HL-60 (cell line): ENCODE measurements around the gene SNX20.

Experiments used
- DNase-seq, 2 experiments: peaks; one replicate each; pipeline ENCODE4 v3.0.0-alpha.2; 2010 to 2020; ENCODE audit warnings: low read depth in 1 of 2, low spot score in 1 of 2
- H3K27ac ChIP-seq: fragments of 250-450 bp; sonication (Bioruptor Pico); replicated peaks from 2 replicates; pipeline ENCODE4 v1.5.1; 2020; ENCODE audit warnings: mild to moderate bottlenecking, moderate library complexity
- H3K27me3 ChIP-seq: fragments of 250-450 bp; sonication (Bioruptor Pico); 2 replicates; pipeline ENCODE4 v1.5.1; 2021; ENCODE audit warnings: mild to moderate bottlenecking, moderate library complexity; ENCODE audit not compliant: insufficient read depth, poor library complexity, severe bottlenecking
- H3K4me3 ChIP-seq: replicated peaks from 2 replicates; pipeline ENCODE4 v1.5.1; 2011; ENCODE audit warnings: mild to moderate bottlenecking, control low read depth, low read length; ENCODE audit not compliant: insufficient read depth
- GABPA ChIP-seq: IDR thresholded peaks from 2 replicates; pipeline ENCODE4 v1.6.1; 2012; ENCODE audit warnings: low read depth
- POLR2AphosphoS5 ChIP-seq: IDR thresholded peaks from 2 replicates; pipeline ENCODE4 v1.6.1; 2012; ENCODE audit warnings: low read depth
- SPI1 ChIP-seq: IDR thresholded peaks from 2 replicates; pipeline ENCODE4 v1.6.1; 2012; ENCODE audit warnings: low read depth, mild to moderate bottlenecking, borderline replicate concordance
- TF ChIP-seq, protein P1 (sequence below): IDR thresholded peaks from one replicate; pipeline ENCODE4 v1.5.1; 2011; ENCODE audit warnings: low read length, control low read depth, inconsistent platforms; ENCODE audit not compliant: insufficient read depth
- TF ChIP-seq, protein P2 (sequence below): IDR thresholded peaks from 2 replicates; pipeline ENCODE4 v1.6.1; 2012; ENCODE audit warnings: low read depth; ENCODE audit not compliant: insufficient replicate concordance

Gene SNX20

DNA sequence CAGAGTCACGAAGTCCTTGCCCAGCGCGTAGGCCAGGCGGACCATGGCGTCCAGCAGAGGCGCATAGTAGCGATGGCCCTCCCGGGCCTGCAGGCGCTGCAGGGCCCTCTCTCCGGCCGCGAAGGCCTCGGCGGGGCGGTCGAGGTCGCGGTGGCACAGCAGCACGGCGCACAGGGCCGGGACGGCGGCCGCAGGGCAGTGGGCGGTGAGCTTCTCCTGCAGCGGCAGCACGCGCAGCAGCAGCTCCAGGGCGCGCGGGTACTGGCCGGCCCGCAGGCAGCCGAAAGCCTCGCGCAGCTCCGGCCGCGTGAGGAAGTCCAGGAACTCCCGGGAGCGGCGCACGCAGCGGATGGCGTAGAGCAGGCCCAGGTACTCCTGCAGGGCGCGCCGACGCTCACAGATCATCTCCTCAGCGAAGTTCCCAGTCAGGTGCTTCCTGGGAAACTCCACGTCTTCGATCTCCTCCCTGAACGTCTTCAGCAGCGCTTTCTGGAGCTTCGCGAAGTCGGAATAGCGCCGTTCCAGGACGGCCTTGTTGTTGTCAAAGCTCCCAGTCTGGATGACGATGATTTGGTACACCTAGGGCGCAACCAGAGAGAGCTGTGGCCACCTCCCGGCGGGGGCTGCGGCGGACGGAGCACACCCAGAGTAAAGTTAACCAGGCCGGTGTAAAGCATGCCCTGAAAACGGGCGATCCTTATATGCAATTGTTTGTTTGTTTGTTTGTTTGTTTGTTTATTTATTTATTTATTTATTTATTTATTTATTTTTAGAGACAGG, 7.4 kb downstream of the SNX20 start:
- DNase-seq = no peak
- TF ChIP-seq SPI1 (no peak), GABPA (no peak), POLR2AphosphoS5 (no peak)
- TF ChIP-seq, protein P1, sequence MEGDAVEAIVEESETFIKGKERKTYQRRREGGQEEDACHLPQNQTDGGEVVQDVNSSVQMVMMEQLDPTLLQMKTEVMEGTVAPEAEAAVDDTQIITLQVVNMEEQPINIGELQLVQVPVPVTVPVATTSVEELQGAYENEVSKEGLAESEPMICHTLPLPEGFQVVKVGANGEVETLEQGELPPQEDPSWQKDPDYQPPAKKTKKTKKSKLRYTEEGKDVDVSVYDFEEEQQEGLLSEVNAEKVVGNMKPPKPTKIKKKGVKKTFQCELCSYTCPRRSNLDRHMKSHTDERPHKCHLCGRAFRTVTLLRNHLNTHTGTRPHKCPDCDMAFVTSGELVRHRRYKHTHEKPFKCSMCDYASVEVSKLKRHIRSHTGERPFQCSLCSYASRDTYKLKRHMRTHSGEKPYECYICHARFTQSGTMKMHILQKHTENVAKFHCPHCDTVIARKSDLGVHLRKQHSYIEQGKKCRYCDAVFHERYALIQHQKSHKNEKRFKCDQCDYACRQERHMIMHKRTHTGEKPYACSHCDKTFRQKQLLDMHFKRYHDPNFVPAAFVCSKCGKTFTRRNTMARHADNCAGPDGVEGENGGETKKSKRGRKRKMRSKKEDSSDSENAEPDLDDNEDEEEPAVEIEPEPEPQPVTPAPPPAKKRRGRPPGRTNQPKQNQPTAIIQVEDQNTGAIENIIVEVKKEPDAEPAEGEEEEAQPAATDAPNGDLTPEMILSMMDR = no peak
- TF ChIP-seq, protein P2, sequence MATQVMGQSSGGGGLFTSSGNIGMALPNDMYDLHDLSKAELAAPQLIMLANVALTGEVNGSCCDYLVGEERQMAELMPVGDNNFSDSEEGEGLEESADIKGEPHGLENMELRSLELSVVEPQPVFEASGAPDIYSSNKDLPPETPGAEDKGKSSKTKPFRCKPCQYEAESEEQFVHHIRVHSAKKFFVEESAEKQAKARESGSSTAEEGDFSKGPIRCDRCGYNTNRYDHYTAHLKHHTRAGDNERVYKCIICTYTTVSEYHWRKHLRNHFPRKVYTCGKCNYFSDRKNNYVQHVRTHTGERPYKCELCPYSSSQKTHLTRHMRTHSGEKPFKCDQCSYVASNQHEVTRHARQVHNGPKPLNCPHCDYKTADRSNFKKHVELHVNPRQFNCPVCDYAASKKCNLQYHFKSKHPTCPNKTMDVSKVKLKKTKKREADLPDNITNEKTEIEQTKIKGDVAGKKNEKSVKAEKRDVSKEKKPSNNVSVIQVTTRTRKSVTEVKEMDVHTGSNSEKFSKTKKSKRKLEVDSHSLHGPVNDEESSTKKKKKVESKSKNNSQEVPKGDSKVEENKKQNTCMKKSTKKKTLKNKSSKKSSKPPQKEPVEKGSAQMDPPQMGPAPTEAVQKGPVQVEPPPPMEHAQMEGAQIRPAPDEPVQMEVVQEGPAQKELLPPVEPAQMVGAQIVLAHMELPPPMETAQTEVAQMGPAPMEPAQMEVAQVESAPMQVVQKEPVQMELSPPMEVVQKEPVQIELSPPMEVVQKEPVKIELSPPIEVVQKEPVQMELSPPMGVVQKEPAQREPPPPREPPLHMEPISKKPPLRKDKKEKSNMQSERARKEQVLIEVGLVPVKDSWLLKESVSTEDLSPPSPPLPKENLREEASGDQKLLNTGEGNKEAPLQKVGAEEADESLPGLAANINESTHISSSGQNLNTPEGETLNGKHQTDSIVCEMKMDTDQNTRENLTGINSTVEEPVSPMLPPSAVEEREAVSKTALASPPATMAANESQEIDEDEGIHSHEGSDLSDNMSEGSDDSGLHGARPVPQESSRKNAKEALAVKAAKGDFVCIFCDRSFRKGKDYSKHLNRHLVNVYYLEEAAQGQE = no peak
- Histone ChIP-seq H3K27ac (no peak overlapping the region), H3K27me3 (no peaks in the 10 kb centered on the region), H3K4me3 (no peak overlapping the region)

DNA sequence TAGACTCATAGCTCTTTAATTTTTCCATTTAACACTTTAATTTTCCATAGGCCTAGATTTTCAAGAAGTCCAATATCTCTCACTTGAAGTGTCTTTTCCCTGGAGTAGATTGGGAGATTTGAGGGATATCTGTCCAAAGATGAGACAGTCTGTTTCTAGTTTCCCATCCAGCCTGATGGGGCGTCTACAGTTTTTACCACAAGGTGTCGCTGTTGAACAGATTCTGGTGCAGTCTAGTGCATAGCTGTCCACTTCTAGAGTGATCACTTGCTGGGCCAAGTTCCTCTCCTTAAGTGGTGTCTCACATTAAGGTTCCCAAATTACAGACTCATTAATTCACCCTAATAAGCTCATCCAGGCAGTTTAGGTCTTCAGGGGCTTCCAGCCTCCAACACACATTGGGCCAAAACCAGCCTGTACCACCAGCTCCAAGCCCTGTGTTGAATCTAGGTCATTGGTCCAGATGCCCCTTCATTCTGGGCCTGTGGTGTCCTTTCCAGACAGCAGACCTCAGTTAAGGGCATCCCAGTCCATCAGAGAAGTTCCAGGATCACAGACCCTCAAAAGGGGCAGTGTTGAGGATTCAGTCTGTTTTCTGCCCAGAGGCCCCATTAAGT, 9.4 kb downstream of the SNX20 start:
- DNase-seq = peak; percentile 78 to 80
- no peaks in the 10 kb centered on the region for H3K27me3 ChIP-seq
- TF ChIP-seq, protein P2 = no peak
- TF ChIP-seq, protein P1 = peak; percentile 82
- no peak overlapping the region for H3K4me3 ChIP-seq
- no peak overlapping the region for H3K27ac ChIP-seq

DNA sequence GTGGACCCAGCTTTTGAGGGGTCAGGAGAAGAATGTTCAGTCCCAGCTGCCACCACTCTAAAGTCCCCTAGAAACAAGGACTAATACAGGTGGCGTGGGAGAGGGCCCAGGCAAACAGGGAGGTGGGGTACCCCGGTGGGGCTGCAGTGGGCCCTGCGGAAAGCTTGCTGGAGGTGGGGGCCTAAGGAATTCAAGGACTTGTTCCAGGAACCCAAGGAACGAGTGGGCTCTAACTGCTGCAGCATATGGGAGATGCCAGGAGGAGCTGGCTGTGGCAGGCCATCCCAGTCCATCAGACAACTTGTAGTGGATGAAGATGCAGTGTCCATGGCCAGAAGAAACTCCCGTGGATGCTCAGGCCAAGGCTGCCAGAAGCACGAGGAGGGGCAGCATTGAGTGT, 10.6 kb downstream of the SNX20 start:
- TF ChIP-seq, protein P2 = no peak
- DNase-seq = no peak
- Histone ChIP-seq H3K27me3 (no peaks in the 10 kb centered on the region), H3K4me3 (no peak overlapping the region), H3K27ac (no peak overlapping the region)
